AG04450 (cell line): Measurements from ENCODE around the gene P2RX5. TPM values are rescaled to one million over a fixed set of nuclear protein-coding genes. Genes with fewer than 3 reads are reported as not detected.
A peak's percentile ranks its signal among the peaks of the same experiment; 100 is the strongest.

Source experiments
- CTCF ChIA-PET: fragments of 300-600, 350-600 bp; formaldehyde crosslinking; extraction: SDS; loops from one replicate; lab custom pipeline; 2022; ENCODE audit warnings: antibody characterized with exemption, inconsistent platforms; lab: Charles Lee
- POLR2A ChIA-PET: fragments of 350-600 bp; formaldehyde crosslinking; extraction: SDS; loops from one replicate; lab custom pipeline; 2021; ENCODE audit warnings: antibody characterized with exemption, inconsistent platforms; lab: Yijun Ruan, JAX
- DNase-seq: peaks from one replicate; pipeline ENCODE4 v3.0.0-alpha.2; 2011; ENCODE audit warnings: low read depth, low spot score
- H3K27ac ChIP-seq: one replicate; pipeline ENCODE4 v1.5.1; 2012; ENCODE audit warnings: low read depth, low read length, control low read depth
- H3K27me3 ChIP-seq: one replicate; pipeline ENCODE4 v1.6.0; 2012; ENCODE audit warnings: low read length; ENCODE audit not compliant: control insufficient read depth, insufficient read depth
- H3K4me3 ChIP-seq: 2 replicates; pipeline ENCODE4 v1.5.1; 2011; ENCODE audit warnings: mild to moderate bottlenecking, low read depth, low read length, control low read depth
- H3K9me3 ChIP-seq: 2 replicates; pipeline ENCODE4 v1.5.1; 2012; ENCODE audit warnings: low read length; ENCODE audit not compliant: control insufficient read depth, insufficient read depth
- polyA plus RNA-seq: library from polyadenylated mRNA; depleted of rRNA; stranded (reverse); fragments of >200 nt; gene quantifications from 2 replicates; pipeline ENCODE4 v1.2.3, GENCODE V29; 2011
- TF ChIP-seq, protein P1 (sequence below): IDR thresholded peaks from 2 replicates; pipeline ENCODE4 v1.5.1; 2011; ENCODE audit warnings: low read depth, low read length, control low read depth, inconsistent platforms

P2RX5 gene
- polyA plus RNA-seq, 1 experiment, result 4.5 TPM

DNA sequence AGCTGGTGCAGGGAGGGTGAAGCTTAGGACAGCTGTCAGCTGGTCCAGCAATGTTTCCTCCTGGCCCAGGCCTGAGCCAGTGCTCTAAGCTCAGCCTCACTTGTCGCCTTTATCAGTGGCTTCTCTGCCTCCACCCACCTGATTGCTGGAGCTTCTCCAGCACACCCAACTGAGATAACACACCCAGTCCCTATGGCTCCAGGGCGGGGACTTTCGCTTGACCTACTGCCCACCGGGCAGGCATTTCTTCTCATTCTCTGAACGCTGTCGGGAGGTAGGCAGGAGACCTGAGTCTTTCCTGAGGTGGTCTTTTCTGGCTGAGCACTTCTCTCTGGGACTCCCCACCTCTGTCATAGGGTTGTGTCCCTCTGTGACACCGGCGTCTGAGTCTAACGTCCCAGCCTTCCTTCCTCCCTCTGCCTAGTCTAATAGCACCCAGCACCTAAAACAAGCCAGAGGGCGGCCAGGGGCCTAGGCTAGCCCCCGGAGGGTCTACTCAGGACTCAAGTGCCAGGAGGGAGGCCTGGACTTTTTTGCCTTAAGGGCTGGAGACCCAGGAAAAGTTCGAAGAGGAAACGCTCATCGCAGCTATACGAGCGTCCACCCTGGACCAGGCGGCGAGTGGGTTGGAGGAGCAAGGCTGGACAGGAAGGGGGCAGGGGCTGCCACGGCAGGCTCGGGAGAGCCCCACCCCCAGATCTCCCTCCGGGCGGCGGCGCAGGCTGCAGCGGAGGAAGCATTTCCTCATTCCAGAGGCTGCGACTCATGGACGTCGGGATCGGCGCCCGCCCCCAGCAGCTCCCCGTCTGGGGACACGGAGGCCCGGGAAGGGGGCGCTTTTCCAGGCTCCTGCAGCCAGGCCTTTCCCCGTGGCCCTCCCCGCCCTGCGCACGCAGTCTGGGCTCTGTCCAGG lies 28.3 kb downstream of the P2RX5 start:
- peak; percentile 83 for DNase-seq
- POLR2A ChIA-PET, result interaction anchor here (0.6 to 1.9 kb wide), 25 partner anchors 8 to 1351 kb away, joined by 3 to 32 read pairs (median 5); partner anchors contain the start of genes CTNS, HASPIN, P2RX5 and SHPK
- H3K27me3 ChIP-seq, result no peaks in the 10 kb centered on the region
- CTCF ChIA-PET, result interaction anchor here (0.6 kb wide), 1 partner anchor 17 kb away, joined by 3 read pairs; no protein-coding TSS in a partner anchor
- TF ChIP-seq, protein P1, sequence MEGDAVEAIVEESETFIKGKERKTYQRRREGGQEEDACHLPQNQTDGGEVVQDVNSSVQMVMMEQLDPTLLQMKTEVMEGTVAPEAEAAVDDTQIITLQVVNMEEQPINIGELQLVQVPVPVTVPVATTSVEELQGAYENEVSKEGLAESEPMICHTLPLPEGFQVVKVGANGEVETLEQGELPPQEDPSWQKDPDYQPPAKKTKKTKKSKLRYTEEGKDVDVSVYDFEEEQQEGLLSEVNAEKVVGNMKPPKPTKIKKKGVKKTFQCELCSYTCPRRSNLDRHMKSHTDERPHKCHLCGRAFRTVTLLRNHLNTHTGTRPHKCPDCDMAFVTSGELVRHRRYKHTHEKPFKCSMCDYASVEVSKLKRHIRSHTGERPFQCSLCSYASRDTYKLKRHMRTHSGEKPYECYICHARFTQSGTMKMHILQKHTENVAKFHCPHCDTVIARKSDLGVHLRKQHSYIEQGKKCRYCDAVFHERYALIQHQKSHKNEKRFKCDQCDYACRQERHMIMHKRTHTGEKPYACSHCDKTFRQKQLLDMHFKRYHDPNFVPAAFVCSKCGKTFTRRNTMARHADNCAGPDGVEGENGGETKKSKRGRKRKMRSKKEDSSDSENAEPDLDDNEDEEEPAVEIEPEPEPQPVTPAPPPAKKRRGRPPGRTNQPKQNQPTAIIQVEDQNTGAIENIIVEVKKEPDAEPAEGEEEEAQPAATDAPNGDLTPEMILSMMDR, result no peak
- H3K27ac ChIP-seq, result peak overlapping the region; percentile 99
- peak overlapping the region; percentile 97 for H3K4me3 ChIP-seq
- no peaks in the 10 kb centered on the region; the same call in 1 of the 2 replicates for H3K9me3 ChIP-seq

DNA sequence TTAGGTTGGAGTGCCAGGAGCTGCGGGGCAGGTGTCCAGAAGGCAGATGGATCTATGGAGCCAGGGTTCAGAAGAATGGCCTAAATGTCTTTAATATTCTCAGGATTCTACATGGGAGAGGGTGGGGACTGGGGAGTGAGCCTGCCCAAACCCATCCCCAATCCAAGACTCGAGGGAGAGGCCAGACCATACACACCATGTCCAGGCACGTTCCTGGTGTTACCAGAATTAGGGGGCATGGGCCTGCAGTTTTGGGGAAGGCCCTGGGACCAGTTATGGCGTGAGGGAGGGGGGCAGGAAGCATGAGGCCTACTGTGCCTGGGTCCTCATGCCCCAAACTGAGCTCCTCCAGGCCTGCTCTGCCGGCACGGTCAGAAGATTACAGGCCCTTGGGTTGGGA lies 29.4 kb downstream of the P2RX5 start:
- no peak for DNase-seq
- CTCF ChIA-PET, result interaction anchor here (0.8 kb wide), 1 partner anchor 161 kb away, joined by 3 read pairs; no protein-coding TSS in a partner anchor
- H3K27me3 ChIP-seq, result no peaks in the 10 kb centered on the region
- H3K4me3 ChIP-seq, result peak overlapping the region; percentile 97
- H3K27ac ChIP-seq, result no peak overlapping the region
- POLR2A ChIA-PET, result interaction anchor here (0.6 to 1.9 kb wide), 5 partner anchors 8 to 1353 kb away, joined by 5 to 32 read pairs (median 7); partner anchors contain the start of genes CTNS and SHPK
- TF ChIP-seq, protein P1, result no peak
- H3K9me3 ChIP-seq, result no peaks in the 10 kb centered on the region; the same call in 1 of the 2 replicates

DNA sequence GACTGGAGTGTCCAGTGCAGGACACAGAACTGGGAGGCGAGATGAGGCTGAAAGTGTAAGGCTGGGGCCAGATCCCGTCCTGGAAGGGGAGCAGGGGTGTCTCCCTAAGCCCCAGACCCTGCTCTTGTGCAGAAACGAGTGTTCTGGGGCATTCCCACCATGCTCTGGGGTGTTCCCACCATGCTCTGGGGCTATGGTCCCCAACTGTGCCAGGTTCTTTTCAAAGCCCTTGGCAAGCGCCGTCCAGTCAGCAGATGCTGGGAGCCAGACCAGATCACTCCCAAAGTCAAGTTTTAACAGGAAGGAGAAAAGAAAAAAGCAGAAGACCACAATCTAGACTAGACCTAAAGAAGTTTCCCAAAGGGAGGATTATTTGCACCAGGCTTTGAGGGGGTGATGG lies 30.1 kb downstream of the P2RX5 start:
- H3K4me3 ChIP-seq, result no peak overlapping the region

DNA sequence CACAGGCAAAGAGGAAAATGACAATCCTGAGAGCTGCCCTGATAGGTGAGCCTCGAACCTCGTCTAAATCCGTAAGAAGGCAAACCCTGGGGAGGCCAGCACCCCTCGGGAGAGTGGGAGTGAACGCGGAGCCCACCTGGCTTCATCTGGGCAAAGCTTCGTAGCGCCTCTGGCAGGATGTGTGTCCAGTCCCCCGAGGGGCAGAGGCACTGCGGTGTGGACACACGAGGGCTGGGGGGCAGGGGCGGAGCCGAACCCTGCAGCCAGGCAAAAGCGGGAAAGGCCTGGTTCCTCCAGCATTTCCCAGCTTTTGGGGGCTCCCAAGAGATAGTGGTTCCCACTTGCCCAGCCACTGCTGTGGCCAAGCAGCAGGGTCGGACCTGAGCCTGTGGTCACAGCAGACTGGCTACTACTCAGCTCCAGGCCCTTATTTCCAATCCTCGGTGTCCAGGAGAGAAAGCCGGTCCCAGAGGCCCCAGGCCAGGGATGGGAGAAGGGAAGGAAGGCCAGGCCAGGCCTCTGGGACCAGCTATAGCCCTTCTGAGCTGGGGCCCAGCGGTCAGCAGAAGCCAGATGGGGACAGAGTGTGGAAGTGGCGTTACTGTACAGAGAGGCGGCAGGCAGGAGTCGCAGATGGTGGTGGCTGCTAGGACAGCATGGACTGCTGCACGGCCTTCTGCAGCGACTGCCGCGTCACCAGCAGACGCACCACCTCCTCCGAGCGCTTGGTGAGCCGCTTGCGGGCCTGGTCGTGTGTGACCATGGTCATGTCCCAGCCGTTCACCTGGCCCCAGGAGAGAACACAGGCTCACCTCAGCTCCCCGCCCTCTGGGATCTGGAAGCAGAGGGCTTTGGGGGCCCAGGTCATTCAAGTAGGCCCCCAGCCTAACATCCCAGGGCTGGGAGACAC lies 32.6 kb downstream of the P2RX5 start:
- Histone ChIP-seq H3K27ac (no peak overlapping the region), H3K9me3 (no peaks in the 10 kb centered on the region; the same call in 1 of the 2 replicates), H3K27me3 (no peaks in the 10 kb centered on the region), H3K4me3 (no peak overlapping the region)
- CTCF ChIA-PET, result no interaction called here
- POLR2A ChIA-PET, result interaction anchor here (0.7 kb wide), 1 partner anchor 24 kb away, joined by 3 read pairs; no protein-coding TSS in a partner anchor
- DNase-seq, result no peak
- TF ChIP-seq, protein P1, result no peak

More for the DNA sequence above, 30.1 kb downstream of the P2RX5 start:
- TF ChIP-seq, protein P1, result no peak
- Histone ChIP-seq H3K9me3 (no peaks in the 10 kb centered on the region; the same call in 1 of the 2 replicates), H3K27me3 (no peaks in the 10 kb centered on the region), H3K27ac (no peak overlapping the region)
- ChIA-PET CTCF (no interaction called here), POLR2A (no interaction called here)
- DNase-seq, result no peak
